Testis (tissue), 2 donors: ENCODE results near the gene KLK7.

Source experiments
- CTCF ChIP-seq, 3 experiments: fragments of 450-650 bp in 2 of 3; fragments of 200-600 bp in 1 of 3; sonication (generic) in 1 of 3; IDR thresholded peaks; one replicate each; pipeline ENCODE4 v1.5.1; 2016 to 2019; ENCODE audit warnings: antibody characterized with exemption in 3 of 3, mild to moderate bottlenecking in 2 of 3, moderate library complexity in 1 of 3
- POLR2A ChIP-seq: fragments of 450-650 bp; IDR thresholded peaks from one replicate; pipeline ENCODE4 v1.6.1; 2017; ENCODE audit warnings: antibody characterized with exemption, mild to moderate bottlenecking, moderate library complexity

GRCh38 chr19:51002089-51002532 is 18.4 kb upstream of the KLK7 start:
- no peak for TF ChIP-seq CTCF (IDR thresholded peaks at IDR 0.05)
- no peak for TF ChIP-seq POLR2A
